CD4-positive, alpha-beta T cell (primary cell): ENCODE results near the gene CNOT9. TPM values are rescaled to one million over a fixed set of nuclear protein-coding genes. Genes with fewer than 3 reads are reported as not detected.

Source experiments
- ATAC-seq: fragments of 200-7000 bp; cut with Tn5 transposase; one replicate; pipeline ENCODE4 v1.10.0; 2022; ENCODE audit warnings: mild to moderate bottlenecking; ENCODE audit not compliant: poor library complexity
- CTCF ChIA-PET: fragments of 350-600 bp; sonication (Branson Sonifier 250); formaldehyde crosslinking; loops from one replicate; lab custom pipeline; 2021; ENCODE audit warnings: antibody characterized with exemption, inconsistent platforms; lab: Charles Lee
- POLR2A ChIA-PET: fragments of 350-600 bp; sonication (Branson Sonifier 250); formaldehyde crosslinking; loops from one replicate; lab custom pipeline; 2021; ENCODE audit warnings: antibody characterized with exemption, inconsistent platforms; lab: Charles Lee
- DNase-seq, 14 experiments: peaks; one replicate each; pipeline ENCODE4 v3.0.0-alpha.2; 2013 to 2020; ENCODE audit warnings: mixed read lengths in 2 of 14
- H3K27ac ChIP-seq, 2 donors: one replicate each; pipeline versions ENCODE4 v1.5.1 to v1.7.0; 2013; ENCODE audit warnings: low read length in 2 of 2, low read depth in 1 of 2, mild to moderate bottlenecking in 1 of 2
- H3K27me3 ChIP-seq, 2 experiments: 1 replicate in 1 of 2; 2 replicates in 1 of 2; pipeline versions ENCODE4 v1.6.1 to v1.7.0; 2013; ENCODE audit warnings: low read length in 2 of 2, control low read depth in 1 of 2, mild to moderate bottlenecking in 1 of 2, moderate library complexity in 1 of 2; ENCODE audit not compliant: insufficient read depth in 2 of 2, control insufficient read depth in 1 of 2
- H3K36me3 ChIP-seq: one replicate; pipeline ENCODE4 v1.6.1; 2013; ENCODE audit warnings: low read length, control low read depth; ENCODE audit not compliant: insufficient read depth
- H3K4me1 ChIP-seq: one replicate; pipeline ENCODE4 v1.6.1; 2013; ENCODE audit warnings: low read length, control low read depth; ENCODE audit not compliant: insufficient read depth
- H3K4me3 ChIP-seq: one replicate; pipeline ENCODE4 v1.5.1; 2013; ENCODE audit warnings: mild to moderate bottlenecking, low read length, moderate library complexity
- H3K9me3 ChIP-seq, 2 experiments: 1 replicate in 1 of 2; 2 replicates in 1 of 2; pipeline versions ENCODE4 v1.6.1 to v1.7.0; 2013; ENCODE audit warnings: low read length in 2 of 2, mild to moderate bottlenecking in 2 of 2, control low read depth in 1 of 2, moderate library complexity in 1 of 2; ENCODE audit not compliant: control insufficient read depth in 1 of 2, insufficient read depth in 1 of 2
- H3K27ac Mint-ChIP-seq: one replicate; pipeline ENCODE4 v1.8.0; 2020; ENCODE audit warnings: mixed read lengths
- H3K27me3 Mint-ChIP-seq: one replicate; pipeline ENCODE4 v1.8.0; 2021; ENCODE audit warnings: mixed read lengths
- H3K36me3 Mint-ChIP-seq: one replicate; pipeline ENCODE4 v1.8.0; 2021; ENCODE audit warnings: low read depth, mixed read lengths
- H3K4me1 Mint-ChIP-seq: one replicate; pipeline ENCODE4 v1.8.0; 2021; ENCODE audit warnings: low read depth, mixed read lengths
- H3K4me3 Mint-ChIP-seq: one replicate; pipeline ENCODE4 v1.8.0; 2020; ENCODE audit warnings: mild to moderate bottlenecking, mixed read lengths
- H3K9me3 Mint-ChIP-seq: one replicate; pipeline ENCODE4 v1.8.0; 2020; ENCODE audit warnings: mixed read lengths
- CTCF ChIP-seq: fragments of 200-600 bp; IDR thresholded peaks from one replicate; pipeline ENCODE4 v1.8.0; 2022; ENCODE audit warnings: antibody characterized with exemption, mild to moderate bottlenecking
- intact Hi-C, 2 experiments: fragments of 100-400 bp; cut with DNase I in 1 of 2; cut with micrococcal nuclease in 1 of 2; formaldehyde crosslinking; loops; one replicate each; pipeline versions ENCODE4 v1.15.1 to v1.9.0; 2023 to 2025; cut with DNase I, micrococcal nuclease
- total RNA-seq, 174 experiments: library from RNA in 2 of 174; stranded (reverse) in 2 of 174; gene quantifications; one replicate each; pipeline ENCODE4 v1.2.3 and lab custom pipeline; 2021 to 2026

CNOT9 gene
- total RNA-seq, 2 experiments from 2014 or later = 62.8 to 66.8 TPM

DNA sequence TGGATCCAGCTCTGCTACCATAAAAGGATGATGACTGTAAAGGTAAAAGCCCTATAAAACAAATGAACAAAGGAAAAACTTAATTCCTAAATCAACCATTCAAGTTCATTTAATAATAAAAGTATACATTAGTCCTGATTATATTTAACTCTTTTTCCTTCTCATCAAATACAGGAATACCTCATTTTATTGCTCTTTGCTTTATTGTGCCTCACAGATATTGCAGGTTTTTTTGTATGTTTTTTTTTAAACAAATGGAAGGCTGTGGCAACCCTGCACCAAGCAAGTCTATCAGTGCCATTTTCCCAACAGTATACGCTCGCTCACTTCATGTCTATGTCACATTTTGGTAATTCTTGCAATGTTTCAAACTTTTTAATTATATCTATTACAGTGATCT is 38.6 kb upstream of the CNOT9 start:
- Mint-ChIP-seq H3K4me3 (no peak overlapping the region), H3K36me3 (peaks cover 91% of the 10 kb centered on the region), H3K4me1 (no peaks in the 10 kb centered on the region), H3K27ac (no peak overlapping the region), H3K27me3 (no peaks in the 10 kb centered on the region), H3K9me3 (peaks cover 5% of the 10 kb centered on the region)
- Histone ChIP-seq H3K4me1 (no peaks in the 10 kb centered on the region), H3K27me3 (no peaks in the 10 kb centered on the region), H3K27ac (no peak overlapping the region), H3K9me3 (no peaks in the 10 kb centered on the region), H3K36me3 (peaks cover 75% of the 10 kb centered on the region), H3K4me3 (no peak overlapping the region)
- TF ChIP-seq CTCF = no peak
- DNase-seq (no peak), ATAC-seq (no peak)
- CTCF ChIA-PET = no interaction called here
- POLR2A ChIA-PET = no interaction called here
- intact Hi-C loops = no loop called here

- no peak for DNase-seq
- CTCF ChIA-PET = no interaction called here
- Mint-ChIP-seq H3K27ac (no peak overlapping the region), H3K4me3 (no peak overlapping the region), H3K27me3 (no peaks in the 10 kb centered on the region), H3K4me1 (no peaks in the 10 kb centered on the region), H3K9me3 (no peaks in the 10 kb centered on the region), H3K36me3 (peaks cover 84% of the 10 kb centered on the region)
- H3K4me3 ChIP-seq = no peak overlapping the region
- H3K27ac ChIP-seq = no peak overlapping the region
- no peaks in the 10 kb centered on the region for H3K9me3 ChIP-seq
- ATAC-seq = no peak
- peaks cover 80% of the 10 kb centered on the region for H3K36me3 ChIP-seq
- H3K4me1 ChIP-seq = no peaks in the 10 kb centered on the region
- POLR2A ChIA-PET = no interaction called here
- intact Hi-C loops = no loop called here
- H3K27me3 ChIP-seq = no peaks in the 10 kb centered on the region
- no peak for TF ChIP-seq CTCF
These were observed 31.7 kb upstream of the CNOT9 start for GRCh38 chr2:218536804-218537494.

DNA sequence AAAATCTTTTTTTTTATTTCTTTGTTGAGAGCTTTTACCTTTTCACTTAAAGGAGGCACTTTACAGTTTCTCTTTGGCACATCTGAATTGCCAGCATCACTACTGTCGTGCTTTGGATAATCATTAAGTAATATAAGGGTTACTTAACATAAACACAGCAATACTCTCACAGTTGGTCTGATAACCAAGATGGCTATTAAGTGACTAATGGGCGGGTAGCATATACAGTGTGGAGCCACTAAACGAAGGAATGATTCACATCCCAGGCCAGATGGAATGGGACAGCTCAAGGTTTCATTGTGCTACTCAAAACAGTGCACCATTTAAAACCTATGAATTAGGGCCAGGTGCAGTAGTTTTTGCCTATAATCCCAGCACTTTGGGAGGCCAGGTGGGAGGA is 28.6 kb upstream of the CNOT9 start:
- ATAC-seq (no peak), DNase-seq (no peak)
- Histone ChIP-seq H3K36me3 (peaks cover 80% of the 10 kb centered on the region), H3K4me1 (no peaks in the 10 kb centered on the region), H3K4me3 (no peak overlapping the region), H3K27ac (no peak overlapping the region), H3K27me3 (no peaks in the 10 kb centered on the region), H3K9me3 (no peaks in the 10 kb centered on the region)
- no peak overlapping the region for H3K4me3 Mint-ChIP-seq
- no peak for TF ChIP-seq CTCF
- peaks cover 82% of the 10 kb centered on the region for H3K36me3 Mint-ChIP-seq
- ChIA-PET CTCF (no interaction called here), POLR2A (no interaction called here)
- intact Hi-C loops = no loop called here
- no peaks in the 10 kb centered on the region for H3K4me1 Mint-ChIP-seq
- no peaks in the 10 kb centered on the region for H3K27me3 Mint-ChIP-seq
- H3K9me3 Mint-ChIP-seq = no peaks in the 10 kb centered on the region
- no peak overlapping the region for H3K27ac Mint-ChIP-seq
